GM18873 (cell line): Measurements from ENCODE around the gene PSEN1.

Source experiments
- ATAC-seq: cut with Tn5 transposase; IDR thresholded peaks from one replicate; pipeline ENCODE4 v1.9.1; 2021; ENCODE audit warnings: mild to moderate bottlenecking, moderate library complexity, moderate number of reproducible peaks; ENCODE audit not compliant: unreplicated experiment, low FRiP score

The PSEN1 gene

GRCh38 chr14:73211251-73212040, 75.1 kb downstream of the PSEN1 start:
- no peak for ATAC-seq

- ATAC-seq, result no peak
Observed at GRCh38 chr14:73216030-73216429, 79.7 kb downstream of the PSEN1 start.

- no peak for ATAC-seq
Observed at GRCh38 chr14:73217411-73217810, 81.1 kb downstream of the PSEN1 start.

GRCh38 chr14:73220061-73220460, 83.8 kb downstream of the PSEN1 start:
- ATAC-seq, result no peak

GRCh38 chr14:73220634-73221033, 84.3 kb downstream of the PSEN1 start:
- no peak for ATAC-seq

- ATAC-seq, result no peak
Observed at GRCh38 chr14:73221945-73222344, 85.6 kb downstream of the PSEN1 start.

GRCh38 chr14:73223049-73223448, 86.7 kb downstream of the PSEN1 start:
- ATAC-seq, result no peak

- ATAC-seq, result no peak
Observed at GRCh38 chr14:73225496-73225895, 89.2 kb downstream of the PSEN1 start.

GRCh38 chr14:73227812-73228781, 91.8 kb downstream of the PSEN1 start:
- no peak for ATAC-seq

GRCh38 chr14:73230051-73230450, 93.7 kb downstream of the PSEN1 start:
- no peak for ATAC-seq

- no peak for ATAC-seq
Observed at GRCh38 chr14:73231981-73232851, 95.9 kb downstream of the PSEN1 start.

- no peak for ATAC-seq
Observed at GRCh38 chr14:73232984-73233383, 96.7 kb downstream of the PSEN1 start.

GRCh38 chr14:73233564-73233963, 97.3 kb downstream of the PSEN1 start:
- ATAC-seq, result no peak

GRCh38 chr14:73234029-73234428, 97.7 kb downstream of the PSEN1 start:
- no peak for ATAC-seq

GRCh38 chr14:73234586-73235394, 98.5 kb downstream of the PSEN1 start:
- ATAC-seq, result no peak

- no peak for ATAC-seq
Observed at GRCh38 chr14:73235531-73236155, 99.3 kb downstream of the PSEN1 start.

- ATAC-seq, result no peak
Observed at GRCh38 chr14:73236157-73236556, 99.8 kb downstream of the PSEN1 start.

GRCh38 chr14:73236752-73237218, 100.5 kb downstream of the PSEN1 start:
- ATAC-seq, result no peak

GRCh38 chr14:73237219-73237785, 101.0 kb downstream of the PSEN1 start, which contains the start of gene PAPLN:
Gene PAPLN, plus strand, starts transcription at chr14:73237506. Its CDS starts 2,273 bp downstream, at chr14:73239779.
- no peak for ATAC-seq
